Peyer's patch (tissue), 4 donors: ENCODE results near the gene CRHR2.

ENCODE experiments used
- CTCF ChIP-seq, 6 experiments: fragments of 450-650 bp in 4 of 6; fragments of 200-600 bp in 2 of 6; sonication (generic) in 1 of 6; IDR thresholded peaks; one replicate each; pipeline ENCODE4 v1.5.1; 2017 to 2019; ENCODE audit warnings: antibody characterized with exemption in 6 of 6, mild to moderate bottlenecking in 3 of 6, moderate library complexity in 1 of 6
- POLR2A ChIP-seq, 2 donors: fragments of 450-650 bp; IDR thresholded peaks; one replicate each; pipeline ENCODE4 v1.5.1; 2017; ENCODE audit warnings: antibody characterized with exemption in 2 of 2, mild to moderate bottlenecking in 2 of 2, moderate library complexity in 2 of 2

- TF ChIP-seq POLR2A (IDR thresholded peaks at IDR 0.05) (no peak), CTCF (IDR thresholded peaks at IDR 0.05) (no peak)
Measured at GRCh38 chr7:30627026-30627425, 55.2 kb downstream of the CRHR2 start.
